ENCODE data around the gene ZNF141.

ZNF141 gene

DNA sequence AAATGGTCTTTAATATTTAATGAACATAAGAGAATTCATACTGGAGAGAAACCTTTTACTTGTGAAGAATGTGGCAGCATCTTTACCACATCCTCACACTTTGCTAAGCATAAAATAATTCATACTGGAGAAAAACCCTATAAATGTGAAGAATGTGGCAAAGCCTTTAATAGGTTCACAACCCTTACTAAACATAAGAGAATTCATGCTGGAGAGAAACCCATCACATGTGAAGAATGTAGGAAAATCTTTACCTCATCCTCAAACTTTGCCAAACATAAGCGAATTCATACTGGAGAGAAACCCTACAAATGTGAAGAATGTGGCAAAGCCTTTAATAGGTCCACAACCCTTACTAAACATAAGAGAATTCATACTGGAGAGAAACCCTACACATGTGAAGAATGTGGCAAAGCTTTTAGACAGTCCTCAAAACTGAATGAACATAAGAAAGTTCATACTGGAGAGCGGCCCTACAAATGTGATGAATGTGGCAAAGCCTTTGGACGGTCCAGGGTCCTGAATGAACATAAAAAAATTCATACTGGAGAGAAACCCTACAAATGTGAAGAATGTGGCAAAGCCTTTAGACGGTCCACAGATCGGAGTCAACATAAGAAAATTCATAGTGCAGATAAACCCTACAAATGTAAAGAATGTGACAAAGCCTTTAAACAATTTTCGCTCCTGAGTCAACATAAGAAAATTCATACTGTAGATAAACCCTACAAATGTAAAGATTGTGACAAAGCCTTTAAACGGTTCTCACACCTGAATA, 35.6 kb downstream of the ZNF141 start:
- DNase-seq: no peak
- TF ChIP-seq, protein P1, sequence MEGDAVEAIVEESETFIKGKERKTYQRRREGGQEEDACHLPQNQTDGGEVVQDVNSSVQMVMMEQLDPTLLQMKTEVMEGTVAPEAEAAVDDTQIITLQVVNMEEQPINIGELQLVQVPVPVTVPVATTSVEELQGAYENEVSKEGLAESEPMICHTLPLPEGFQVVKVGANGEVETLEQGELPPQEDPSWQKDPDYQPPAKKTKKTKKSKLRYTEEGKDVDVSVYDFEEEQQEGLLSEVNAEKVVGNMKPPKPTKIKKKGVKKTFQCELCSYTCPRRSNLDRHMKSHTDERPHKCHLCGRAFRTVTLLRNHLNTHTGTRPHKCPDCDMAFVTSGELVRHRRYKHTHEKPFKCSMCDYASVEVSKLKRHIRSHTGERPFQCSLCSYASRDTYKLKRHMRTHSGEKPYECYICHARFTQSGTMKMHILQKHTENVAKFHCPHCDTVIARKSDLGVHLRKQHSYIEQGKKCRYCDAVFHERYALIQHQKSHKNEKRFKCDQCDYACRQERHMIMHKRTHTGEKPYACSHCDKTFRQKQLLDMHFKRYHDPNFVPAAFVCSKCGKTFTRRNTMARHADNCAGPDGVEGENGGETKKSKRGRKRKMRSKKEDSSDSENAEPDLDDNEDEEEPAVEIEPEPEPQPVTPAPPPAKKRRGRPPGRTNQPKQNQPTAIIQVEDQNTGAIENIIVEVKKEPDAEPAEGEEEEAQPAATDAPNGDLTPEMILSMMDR (IDR thresholded peaks at IDR 0.05; ENCODE audit: low read depth, low read length, missing control alignments): no peak
- in situ Hi-C loops (cut with HindIII; ENCODE audit: low pct_ligation_motif_present, low sequenced_read_pairs): no loop called here
- H3K27ac ChIP-seq: no peak overlapping the region
- no peaks in the 10 kb centered on the region for H3K27me3 ChIP-seq (replicated peaks)
- H3K36me3 ChIP-seq (replicated peaks): peaks cover 16% of the 10 kb centered on the region
- H3K4me3 ChIP-seq (ENCODE audit: low read depth, low read length): no peak overlapping the region

DNA sequence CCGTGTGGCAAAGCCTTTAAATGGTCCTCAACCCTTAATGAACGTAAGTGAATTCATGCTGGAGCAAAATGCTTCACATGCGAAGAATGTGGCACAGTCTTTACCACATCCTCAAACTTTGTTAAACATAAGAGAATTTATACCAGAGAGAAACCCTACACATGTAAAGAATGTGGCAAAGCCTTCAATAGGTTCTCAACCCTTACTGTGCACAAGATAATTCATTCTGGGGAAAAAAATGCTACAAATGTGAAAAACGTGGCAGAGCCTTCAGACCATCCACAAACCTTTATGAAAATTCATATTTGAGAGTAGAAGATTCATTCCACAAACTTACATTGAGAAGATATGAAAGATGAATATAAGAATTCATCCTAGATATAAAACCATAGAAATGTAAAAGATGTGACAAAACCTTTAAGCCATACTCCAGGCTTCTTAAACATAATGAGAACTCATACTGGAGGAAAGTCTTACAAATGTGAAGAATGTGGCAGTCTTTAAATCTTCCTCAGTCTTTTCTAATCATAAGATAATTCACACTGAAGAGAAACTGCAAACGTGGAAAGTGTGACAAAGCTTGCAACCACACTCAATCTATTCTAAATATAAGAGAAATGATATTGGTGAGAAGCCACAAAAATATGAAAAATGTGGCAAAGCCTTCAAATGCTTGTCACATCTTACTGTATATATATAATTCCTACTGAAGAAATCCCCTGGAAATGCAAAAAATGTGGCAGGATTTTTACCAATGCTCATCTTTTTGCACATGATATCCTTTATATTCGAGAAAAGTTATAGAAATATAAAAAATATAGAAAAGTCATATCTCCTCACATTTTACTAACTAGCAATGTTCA, 36.9 kb downstream of the ZNF141 start:
- no peaks in the 10 kb centered on the region for H3K27me3 ChIP-seq (replicated peaks)
- no peak for DNase-seq
- no peak overlapping the region for H3K4me3 ChIP-seq (ENCODE audit: low read depth, low read length)
- peaks cover 16% of the 10 kb centered on the region for H3K36me3 ChIP-seq (replicated peaks)
- TF ChIP-seq, protein P1 (IDR thresholded peaks at IDR 0.05; ENCODE audit: low read depth, low read length, missing control alignments): no peak
- in situ Hi-C loops (cut with HindIII; ENCODE audit: low pct_ligation_motif_present, low sequenced_read_pairs): no loop called here
- H3K27ac ChIP-seq: no peak overlapping the region

DNA sequence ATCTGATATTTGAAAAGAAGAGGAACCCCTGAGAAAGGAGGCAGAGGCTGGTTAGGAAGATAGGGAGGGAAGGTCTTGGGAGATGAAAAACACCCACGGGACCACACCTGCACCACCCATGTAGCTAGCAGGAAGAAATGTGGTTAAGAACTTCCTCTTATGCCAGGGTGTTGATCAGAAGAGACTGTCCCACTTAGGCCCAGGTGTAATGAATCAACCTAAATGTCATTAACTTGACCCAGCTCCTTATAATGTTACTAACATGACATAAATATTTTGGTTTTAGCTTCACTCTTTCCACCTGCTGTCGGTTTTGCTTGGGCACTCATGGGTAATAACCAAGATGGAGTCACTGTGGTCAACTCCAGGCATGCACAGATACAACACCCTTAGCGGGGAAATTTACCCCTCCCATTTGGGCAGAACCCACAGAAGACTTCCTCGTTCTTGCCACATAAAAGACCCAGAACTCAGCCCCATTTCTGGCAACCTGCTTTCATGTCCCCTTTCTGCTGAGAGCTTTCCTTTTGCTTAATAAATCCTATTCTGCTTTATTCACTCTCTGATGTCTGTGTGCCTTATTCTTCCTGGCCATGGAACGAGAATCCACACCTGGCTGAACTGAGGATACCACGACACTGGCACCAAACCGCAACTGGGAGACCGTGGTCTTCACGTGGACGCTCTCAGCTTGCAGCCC, 46.8 kb downstream of the ZNF141 start:
- in situ Hi-C loops (cut with HindIII; ENCODE audit: low pct_ligation_motif_present, low sequenced_read_pairs): no loop called here
- DNase-seq: no peak
- Histone ChIP-seq H3K27me3 (replicated peaks) (no peaks in the 10 kb centered on the region), H3K27ac (no peak overlapping the region), H3K36me3 (replicated peaks) (no peaks in the 10 kb centered on the region), H3K4me3 (ENCODE audit: low read depth, low read length) (no peak overlapping the region)
- TF ChIP-seq, protein P1 (IDR thresholded peaks at IDR 0.05; ENCODE audit: low read depth, low read length, missing control alignments): no peak

DNA sequence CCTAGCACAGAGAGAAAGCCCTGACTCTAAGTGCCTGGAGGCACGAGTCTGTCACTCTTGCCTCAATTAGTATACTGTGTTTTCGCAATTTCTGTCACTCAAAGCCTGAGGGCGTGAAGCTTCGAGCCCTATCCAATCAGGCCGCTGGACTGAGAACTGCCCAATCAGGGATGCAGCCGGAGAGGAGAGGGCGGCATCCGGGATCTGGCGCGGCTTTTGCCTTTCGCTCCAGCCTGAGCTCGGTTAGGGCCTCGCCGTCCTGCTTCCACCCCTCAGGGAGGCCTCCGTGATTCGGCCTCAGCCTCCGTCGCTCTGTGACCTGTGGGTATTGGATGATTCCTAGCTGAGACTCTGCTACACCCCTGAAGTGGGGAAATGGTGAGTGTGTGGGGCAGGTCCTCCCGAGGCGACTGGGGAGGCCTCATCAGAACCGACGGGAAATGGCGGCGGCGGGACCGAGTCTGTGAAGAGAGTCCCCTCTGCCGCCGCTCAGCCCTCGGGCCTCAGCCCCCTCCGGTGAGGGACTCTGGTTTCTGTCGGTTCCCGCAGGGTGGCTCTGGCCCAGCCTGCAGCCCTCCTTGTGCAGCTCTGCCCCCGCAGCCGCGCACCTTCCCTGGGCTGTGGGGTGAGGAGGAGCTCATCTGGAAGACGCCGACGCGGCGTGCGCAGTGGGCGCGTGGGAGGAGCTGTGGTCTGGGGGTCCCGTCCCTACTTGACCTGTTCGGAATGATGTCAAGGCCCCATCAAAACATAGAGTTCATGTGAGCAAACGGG, 48.5 kb downstream of the ZNF141 start:
- H3K27me3 ChIP-seq (replicated peaks): no peaks in the 10 kb centered on the region
- H3K36me3 ChIP-seq (replicated peaks): no peaks in the 10 kb centered on the region
- TF ChIP-seq, protein P1 (IDR thresholded peaks at IDR 0.05; ENCODE audit: low read depth, low read length, missing control alignments): no peak
- in situ Hi-C loops (cut with HindIII; ENCODE audit: low pct_ligation_motif_present, low sequenced_read_pairs): no loop called here
- H3K4me3 ChIP-seq (ENCODE audit: low read depth, low read length): peak overlapping the region; percentile 32
- no peak overlapping the region for H3K27ac ChIP-seq
- DNase-seq: no peak

DNA sequence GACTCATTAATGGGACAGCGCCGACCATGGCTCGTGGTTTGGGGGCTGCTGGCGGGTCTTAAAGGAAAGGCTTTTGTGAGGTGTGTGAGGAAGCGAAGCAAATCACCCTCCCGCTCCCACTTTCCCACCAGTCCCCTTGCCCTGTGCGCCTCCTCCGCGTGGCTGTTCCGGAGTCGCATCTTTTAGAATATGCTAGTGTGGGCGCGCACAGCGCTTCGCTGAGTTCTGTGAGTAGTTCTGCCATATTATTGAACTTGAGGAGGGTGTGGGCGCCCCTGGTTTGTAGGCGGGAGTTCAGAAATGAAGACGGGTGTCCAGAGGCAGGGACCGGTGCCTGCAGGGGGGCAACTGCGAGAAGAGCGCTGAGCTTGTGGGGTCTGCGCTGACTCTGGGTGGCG, 49.1 kb downstream of the ZNF141 start:
- TF ChIP-seq, protein P1 (IDR thresholded peaks at IDR 0.05; ENCODE audit: low read depth, low read length, missing control alignments): no peak
- no peak for DNase-seq
- Histone ChIP-seq H3K36me3 (replicated peaks) (no peaks in the 10 kb centered on the region), H3K27ac (no peak overlapping the region), H3K27me3 (replicated peaks) (no peaks in the 10 kb centered on the region), H3K4me3 (ENCODE audit: low read depth, low read length) (peak overlapping the region; percentile 32)
- in situ Hi-C loops (cut with HindIII; ENCODE audit: low pct_ligation_motif_present, low sequenced_read_pairs): no loop called here
